Measurements from ENCODE around the gene NTM.

DNA sequence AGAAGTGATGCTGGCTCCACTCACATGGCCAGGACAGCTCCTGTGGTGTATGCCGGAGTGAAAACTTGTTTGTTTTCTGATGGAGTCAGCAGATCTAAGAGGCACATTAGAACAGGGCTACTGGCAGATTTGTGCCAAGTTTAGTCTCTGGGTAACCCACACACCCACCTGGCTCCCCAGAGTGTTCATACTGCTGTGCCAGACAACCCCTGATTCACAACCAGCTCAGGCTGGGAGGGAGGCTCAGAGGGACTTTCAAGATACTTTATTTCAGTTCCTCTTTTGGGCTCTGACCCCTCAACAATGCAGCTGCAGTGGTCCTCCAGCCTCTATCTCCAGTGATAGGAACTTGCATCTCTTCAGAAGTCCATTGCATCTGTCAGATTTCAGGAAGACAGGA, 8.5 kb downstream of the NTM start:
- TF ChIP-seq POLR2A (IDR thresholded peaks at IDR 0.05) = no peak
- TF ChIP-seq, protein P1, sequence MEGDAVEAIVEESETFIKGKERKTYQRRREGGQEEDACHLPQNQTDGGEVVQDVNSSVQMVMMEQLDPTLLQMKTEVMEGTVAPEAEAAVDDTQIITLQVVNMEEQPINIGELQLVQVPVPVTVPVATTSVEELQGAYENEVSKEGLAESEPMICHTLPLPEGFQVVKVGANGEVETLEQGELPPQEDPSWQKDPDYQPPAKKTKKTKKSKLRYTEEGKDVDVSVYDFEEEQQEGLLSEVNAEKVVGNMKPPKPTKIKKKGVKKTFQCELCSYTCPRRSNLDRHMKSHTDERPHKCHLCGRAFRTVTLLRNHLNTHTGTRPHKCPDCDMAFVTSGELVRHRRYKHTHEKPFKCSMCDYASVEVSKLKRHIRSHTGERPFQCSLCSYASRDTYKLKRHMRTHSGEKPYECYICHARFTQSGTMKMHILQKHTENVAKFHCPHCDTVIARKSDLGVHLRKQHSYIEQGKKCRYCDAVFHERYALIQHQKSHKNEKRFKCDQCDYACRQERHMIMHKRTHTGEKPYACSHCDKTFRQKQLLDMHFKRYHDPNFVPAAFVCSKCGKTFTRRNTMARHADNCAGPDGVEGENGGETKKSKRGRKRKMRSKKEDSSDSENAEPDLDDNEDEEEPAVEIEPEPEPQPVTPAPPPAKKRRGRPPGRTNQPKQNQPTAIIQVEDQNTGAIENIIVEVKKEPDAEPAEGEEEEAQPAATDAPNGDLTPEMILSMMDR (IDR thresholded peaks at IDR 0.05) = no peak

All from esophagus squamous epithelium (tissue), 4 donors.